Type B pancreatic cell (in vitro differentiated cells): Measurements from ENCODE around the gene FXYD1. TPM values are rescaled to one million over a fixed set of nuclear protein-coding genes. Genes with fewer than 3 reads are reported as not detected.

Experiments used
- DNase-seq: peaks from one replicate; pipeline ENCODE4 v3.0.0; 2021; ENCODE audit warnings: mixed read lengths; ENCODE audit not compliant: unreplicated experiment; ENCODE audit errors: extremely low spot score
- H3K27ac Mint-ChIP-seq: 2 replicates; pipeline ENCODE4 v1.8.0; 2021; ENCODE audit warnings: mild to moderate bottlenecking, mixed read lengths
- H3K27me3 Mint-ChIP-seq: 2 replicates; pipeline ENCODE4 v1.8.0; 2021; ENCODE audit warnings: mixed read lengths
- H3K36me3 Mint-ChIP-seq: 2 replicates; pipeline ENCODE4 v1.8.0; 2021; ENCODE audit warnings: mixed read lengths
- H3K4me1 Mint-ChIP-seq: one replicate; pipeline ENCODE4 v1.8.0; 2021; ENCODE audit warnings: mixed read lengths; ENCODE audit not compliant: unreplicated experiment
- H3K4me3 Mint-ChIP-seq: 2 replicates; pipeline ENCODE4 v1.8.0; 2021; ENCODE audit warnings: mild to moderate bottlenecking, mixed read lengths
- H3K9me3 Mint-ChIP-seq: 2 replicates; pipeline ENCODE4 v1.8.0; 2021; ENCODE audit warnings: mixed read lengths
- total RNA-seq: library from RNA; stranded (reverse); gene quantifications from 2 replicates; pipeline ENCODE4 v1.2.1, GENCODE V29; 2021; ENCODE audit warnings: low replicate concordance
- TF ChIP-seq, protein P1 (sequence below): fragments of 200-600 bp; sonication (generic); conservative IDR thresholded peaks from 2 replicates; pipeline ENCODE4 v1.5.0; 2021; ENCODE audit warnings: antibody characterized with exemption, mild to moderate bottlenecking

FXYD1 gene
- total RNA-seq, 1 donor from 2014 or later, result 5.3 TPM

DNA sequence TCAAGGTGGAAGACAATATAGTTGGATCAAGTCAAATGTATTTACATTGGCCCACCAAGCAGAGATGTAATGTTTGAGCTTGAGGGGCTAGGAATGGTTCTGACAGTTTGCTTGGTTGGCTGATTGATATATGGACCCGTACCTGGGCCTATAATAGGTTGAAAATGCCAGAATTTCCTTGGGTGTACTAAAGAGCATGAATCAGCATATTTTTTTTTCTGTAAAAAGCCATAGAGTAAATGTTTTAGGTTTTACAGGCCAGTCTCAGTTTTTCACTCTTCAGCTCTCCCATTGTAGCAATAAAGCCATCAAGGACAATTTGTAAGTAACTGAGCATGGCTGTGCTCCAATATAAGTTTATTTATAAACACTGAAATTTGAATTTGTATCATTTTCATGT, 42.8 kb downstream of the FXYD1 start:
- no peak overlapping the region for H3K4me3 Mint-ChIP-seq
- no peak overlapping the region for H3K27ac Mint-ChIP-seq
- H3K36me3 Mint-ChIP-seq, result no peaks in the 10 kb centered on the region
- H3K9me3 Mint-ChIP-seq, result peaks cover 9% of the 10 kb centered on the region
- no peak for DNase-seq
- no peaks in the 10 kb centered on the region for H3K4me1 Mint-ChIP-seq
- TF ChIP-seq, protein P1, sequence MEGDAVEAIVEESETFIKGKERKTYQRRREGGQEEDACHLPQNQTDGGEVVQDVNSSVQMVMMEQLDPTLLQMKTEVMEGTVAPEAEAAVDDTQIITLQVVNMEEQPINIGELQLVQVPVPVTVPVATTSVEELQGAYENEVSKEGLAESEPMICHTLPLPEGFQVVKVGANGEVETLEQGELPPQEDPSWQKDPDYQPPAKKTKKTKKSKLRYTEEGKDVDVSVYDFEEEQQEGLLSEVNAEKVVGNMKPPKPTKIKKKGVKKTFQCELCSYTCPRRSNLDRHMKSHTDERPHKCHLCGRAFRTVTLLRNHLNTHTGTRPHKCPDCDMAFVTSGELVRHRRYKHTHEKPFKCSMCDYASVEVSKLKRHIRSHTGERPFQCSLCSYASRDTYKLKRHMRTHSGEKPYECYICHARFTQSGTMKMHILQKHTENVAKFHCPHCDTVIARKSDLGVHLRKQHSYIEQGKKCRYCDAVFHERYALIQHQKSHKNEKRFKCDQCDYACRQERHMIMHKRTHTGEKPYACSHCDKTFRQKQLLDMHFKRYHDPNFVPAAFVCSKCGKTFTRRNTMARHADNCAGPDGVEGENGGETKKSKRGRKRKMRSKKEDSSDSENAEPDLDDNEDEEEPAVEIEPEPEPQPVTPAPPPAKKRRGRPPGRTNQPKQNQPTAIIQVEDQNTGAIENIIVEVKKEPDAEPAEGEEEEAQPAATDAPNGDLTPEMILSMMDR, result no peak
- H3K27me3 Mint-ChIP-seq, result peaks cover 5% of the 10 kb centered on the region

DNA sequence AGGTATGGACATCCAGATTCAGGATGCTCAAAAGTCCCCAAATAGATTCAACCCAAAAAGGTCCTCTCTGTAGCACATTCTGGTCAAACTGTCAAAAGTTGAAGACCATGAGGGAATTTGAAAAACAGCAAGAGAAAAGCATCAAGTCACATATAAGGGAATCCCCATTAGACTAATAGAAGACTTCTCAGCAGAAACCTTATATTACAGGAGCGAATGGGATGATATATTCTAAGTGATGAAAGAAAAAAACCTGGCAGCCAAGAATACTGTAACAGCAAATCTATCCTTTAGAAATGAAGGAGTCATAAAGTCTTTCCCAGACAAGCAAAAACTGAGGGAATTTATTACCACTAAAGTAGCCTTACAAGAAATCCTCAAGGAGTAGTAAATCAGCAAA, 45.6 kb downstream of the FXYD1 start:
- H3K27me3 Mint-ChIP-seq, result peaks cover under 1% of the 10 kb centered on the region
- no peak overlapping the region for H3K27ac Mint-ChIP-seq
- no peak overlapping the region for H3K4me3 Mint-ChIP-seq
- TF ChIP-seq, protein P1, result no peak
- no peak for DNase-seq
- no peaks in the 10 kb centered on the region for H3K4me1 Mint-ChIP-seq
- H3K9me3 Mint-ChIP-seq, result peaks cover 5% of the 10 kb centered on the region
- H3K36me3 Mint-ChIP-seq, result no peaks in the 10 kb centered on the region

DNA sequence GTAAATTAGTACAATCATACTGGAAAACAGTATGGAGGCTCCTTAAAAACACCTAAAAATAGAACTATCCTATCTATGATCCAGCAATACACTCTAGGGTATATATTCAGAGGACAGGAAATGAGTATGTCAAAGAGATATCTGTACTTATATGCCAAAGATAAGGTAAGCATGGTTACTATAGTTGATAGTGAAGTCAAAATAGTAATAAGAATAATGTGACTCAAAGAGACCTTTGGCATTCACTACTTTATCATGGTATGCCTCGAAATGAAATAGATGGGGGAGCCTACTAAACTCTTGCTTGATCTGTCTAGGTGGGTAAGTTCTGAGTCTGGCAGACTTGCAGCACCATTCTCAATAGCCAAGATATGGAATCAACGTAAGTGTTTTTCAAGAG, 46.3 kb downstream of the FXYD1 start:
- Mint-ChIP-seq H3K4me1 (no peaks in the 10 kb centered on the region), H3K4me3 (no peak overlapping the region), H3K27me3 (no peaks in the 10 kb centered on the region), H3K9me3 (peaks cover 5% of the 10 kb centered on the region), H3K27ac (no peak overlapping the region), H3K36me3 (no peaks in the 10 kb centered on the region)
- TF ChIP-seq, protein P1, result no peak
- DNase-seq, result no peak

Other genes starting within 250 kb of the FXYD1 start
- gene ZNF30, start 211.9 kb upstream of the FXYD1 start, total RNA-seq, result 4.0 and 6.9 TPM in 2 replicates
- 5.8 and 6.5 TPM in 2 replicates for gene ZNF792, start 174.6 kb upstream of the FXYD1 start, total RNA-seq
- gene GRAMD1A, start 138.5 kb upstream of the FXYD1 start, total RNA-seq, result 35.2 and 79.6 TPM in 2 replicates
- gene SCN1B, start 108.4 kb upstream of the FXYD1 start, total RNA-seq, result 0.88 and 1.1 TPM in 2 replicates
- 15.1 and 17.1 TPM in 2 replicates for gene HPN, start 97.1 kb upstream of the FXYD1 start, total RNA-seq
- gene FXYD3, start 23.0 kb upstream of the FXYD1 start, total RNA-seq, result 77.5 and 157 TPM in 2 replicates
- gene LGI4, start 3.8 kb upstream of the FXYD1 start, total RNA-seq, result 0.21 and 2.2 TPM in 2 replicates
- 1.5 TPM in 1 of 2 replicates, not detected in the other for gene FXYD7, start 4.4 kb downstream of the FXYD1 start, total RNA-seq
- gene FXYD5, start 15.9 kb downstream of the FXYD1 start, total RNA-seq, result 24.2 and 92.8 TPM in 2 replicates
- not detected in 2 replicates for gene FAM187B, start 89.9 kb downstream of the FXYD1 start, total RNA-seq
- 78.5 and 155 TPM in 2 replicates for gene LSR, start 110.2 kb downstream of the FXYD1 start, total RNA-seq
- gene USF2, start 130.1 kb downstream of the FXYD1 start, total RNA-seq, result 107 and 133 TPM in 2 replicates
- gene HAMP, start 143.7 kb downstream of the FXYD1 start, total RNA-seq, result 0.59 and 1.2 TPM in 2 replicates
- gene MAG, start 153.3 kb downstream of the FXYD1 start, total RNA-seq, result 2.1 TPM in 1 of 2 replicates, not detected in the other
- 0.92 and 2.1 TPM in 2 replicates for gene CD22, start 190.4 kb downstream of the FXYD1 start, total RNA-seq
- 2.1 and 2.7 TPM in 2 replicates for gene FFAR1, start 209.1 kb downstream of the FXYD1 start, total RNA-seq
- gene FFAR3, start 219.6 kb downstream of the FXYD1 start, total RNA-seq, result 0.34 and 0.45 TPM in 2 replicates
- gene GPR42, start 232.2 kb downstream of the FXYD1 start, total RNA-seq, result not detected in 2 replicates